ENCODE measurements around the gene KLK2.

The KLK2 gene

GRCh38 chr19:50850738-50851137, 22.5 kb upstream of the KLK2 start:
- DNase-seq (ENCODE audit: low spot score): no peak

- DNase-seq (ENCODE audit: low spot score): no peak
These were observed 21.6 kb upstream of the KLK2 start for GRCh38 chr19:50851620-50852019.

- DNase-seq (ENCODE audit: low spot score): no peak
These were observed 18.4 kb upstream of the KLK2 start, which contains the start of gene KLK3 for GRCh38 chr19:50854636-50855410. Gene KLK3, plus strand, starts transcription at chr19:50854915. Its CDS starts 41 bp downstream, at chr19:50854956.

GRCh38 chr19:50857366-50857765, 15.9 kb upstream of the KLK2 start:
- DNase-seq (ENCODE audit: low spot score): no peak

- DNase-seq (ENCODE audit: low spot score): no peak
These were observed 14.4 kb upstream of the KLK2 start for GRCh38 chr19:50858886-50859285.

GRCh38 chr19:50859849-50860248, 13.4 kb upstream of the KLK2 start:
- no peak for DNase-seq (ENCODE audit: low spot score)

- no peak for DNase-seq (ENCODE audit: low spot score)
These were observed 12.2 kb upstream of the KLK2 start for GRCh38 chr19:50861010-50861409.

- no peak for DNase-seq (ENCODE audit: low spot score)
These were observed 11.5 kb upstream of the KLK2 start for GRCh38 chr19:50861496-50862286.

- no peak for DNase-seq (ENCODE audit: low spot score)
These were observed 3.8 kb upstream of the KLK2 start for GRCh38 chr19:50869479-50869878.

- no peak for DNase-seq (ENCODE audit: low spot score)
These were observed 2.7 kb upstream of the KLK2 start for GRCh38 chr19:50870417-50871089.

GRCh38 chr19:50874211-50874610, 972 bp downstream of the KLK2 start:
- no peak for DNase-seq (ENCODE audit: low spot score)

GRCh38 chr19:50875795-50876422, 2.7 kb downstream of the KLK2 start:
- no peak for DNase-seq (ENCODE audit: low spot score)

GRCh38 chr19:50876456-50876855, 3.2 kb downstream of the KLK2 start:
- no peak for DNase-seq (ENCODE audit: low spot score)

GRCh38 chr19:50877338-50877737, 4.1 kb downstream of the KLK2 start:
- DNase-seq (ENCODE audit: low spot score): no peak

- no peak for DNase-seq (ENCODE audit: low spot score)
These were observed 5.6 kb downstream of the KLK2 start for GRCh38 chr19:50878851-50879250.

- no peak for DNase-seq (ENCODE audit: low spot score)
These were observed 7.0 kb downstream of the KLK2 start for GRCh38 chr19:50880241-50880640.

GRCh38 chr19:50882188-50882587, 8.9 kb downstream of the KLK2 start:
- no peak for DNase-seq (ENCODE audit: low spot score)

- no peak for DNase-seq (ENCODE audit: low spot score)
These were observed 16.4 kb downstream of the KLK2 start for GRCh38 chr19:50889638-50890037.

GRCh38 chr19:50890422-50891252, 17.4 kb downstream of the KLK2 start:
- DNase-seq (ENCODE audit: low spot score): no peak

- no peak for DNase-seq (ENCODE audit: low spot score)
These were observed 18.0 kb downstream of the KLK2 start for GRCh38 chr19:50891253-50891625.

GRCh38 chr19:50893047-50893736, 20.0 kb downstream of the KLK2 start:
- DNase-seq (ENCODE audit: low spot score): no peak

Data from AG08395 (cell line).